Prostate gland (tissue), 2 donors: ENCODE results near the gene GPHB5. TPM values are rescaled to one million over a fixed set of nuclear protein-coding genes. Genes with fewer than 3 reads are reported as not detected.

Experiments used
- DNase-seq: peaks from one replicate; pipeline ENCODE4 v3.0.0-alpha.2; 2019; ENCODE audit warnings: low spot score
- H3K27ac ChIP-seq, 2 donors: fragments of 200-600 bp; sonication (generic); 2 replicates each; pipeline ENCODE4 v1.5.1; 2017 to 2019
- H3K27me3 ChIP-seq: fragments of 200-600 bp; sonication (generic); replicated peaks from 2 replicates; pipeline ENCODE4 v1.5.1; 2019; ENCODE audit not compliant: insufficient read depth
- H3K36me3 ChIP-seq, 2 donors: fragments of 200-600 bp; sonication (generic); 1 replicate in 1 of 2; 2 replicates in 1 of 2; pipeline versions ENCODE4 v1.5.1 to v1.8.1; 2017 to 2019
- H3K4me1 ChIP-seq: fragments of 200-600 bp; sonication (generic); replicated peaks from 2 replicates; pipeline ENCODE4 v1.5.1; 2019
- H3K4me3 ChIP-seq, 2 donors: fragments of 200-600 bp; sonication (generic); 2 replicates each; pipeline ENCODE4 v1.5.1; 2017 to 2019
- H3K9me3 ChIP-seq: fragments of 200-600 bp; sonication (generic); 2 replicates; pipeline ENCODE4 v1.5.1; 2017
- CTCF ChIP-seq, 4 experiments: fragments of 200-600 bp in 2 of 4; fragments of 450-650 bp in 2 of 4; sonication (generic) in 2 of 4; IDR thresholded peaks; 1 replicate in 3 of 4; 2 replicates in 1 of 4; pipeline ENCODE4 v1.5.1; 2016 to 2019; ENCODE audit warnings: antibody characterized with exemption in 4 of 4, mild to moderate bottlenecking in 2 of 4, moderate library complexity in 2 of 4
- POLR2A ChIP-seq: fragments of 450-650 bp; IDR thresholded peaks from one replicate; pipeline ENCODE4 v1.6.1; 2016; ENCODE audit warnings: antibody characterized with exemption, mild to moderate bottlenecking
- POLR2AphosphoS5 ChIP-seq: sonication (generic); formaldehyde crosslinking; IDR thresholded peaks from one replicate; pipeline ENCODE4 v1.6.1; 2017; ENCODE audit warnings: antibody characterized with exemption
- WGBS: methylation state at CpG from one replicate; pipeline ENCODE4 v1.1.5; 2018; 5-methylcytosine and 5-hydroxymethylcytosine counted together
- intact Hi-C: fragments of 100-400 bp; cut with DNase I; formaldehyde crosslinking; loops from one replicate; pipeline ENCODE4 v1.14.2; 2022
- total RNA-seq, 2 donors: library from RNA; depleted of rRNA; stranded (reverse); fragments of >200 nt; gene quantifications; one replicate each; pipeline ENCODE4 v1.1.0, GENCODE V29; 2016

GPHB5 gene
- total RNA-seq, 2 donors from 2014 or later, result not detected

- Histone ChIP-seq H3K9me3 (no peaks in the 10 kb centered on the region), H3K4me1 (no peaks in the 10 kb centered on the region), H3K27ac (no peak overlapping the region), H3K36me3 (no peaks in the 10 kb centered on the region), H3K27me3 (no peaks in the 10 kb centered on the region), H3K4me3 (no peak overlapping the region)
- DNase-seq, result no peak
- no peak for TF ChIP-seq POLR2A
- WGBS, result 47% methylated on average over 3 of the region's 3 CpGs
- intact Hi-C loops, result no loop called here
These were observed 27.1 kb upstream of the GPHB5 start for GRCh38 chr14:63345826-63346225.

GRCh38 chr14:63344336-63344735 lies 25.6 kb upstream of the GPHB5 start:
- H3K36me3 ChIP-seq, result no peaks in the 10 kb centered on the region
- no peak overlapping the region for H3K4me3 ChIP-seq
- H3K27me3 ChIP-seq, result no peaks in the 10 kb centered on the region
- H3K4me1 ChIP-seq, result no peaks in the 10 kb centered on the region
- intact Hi-C loops, result no loop called here
- H3K27ac ChIP-seq, result no peak overlapping the region
- DNase-seq, result no peak
- H3K9me3 ChIP-seq, result no peaks in the 10 kb centered on the region
- WGBS, result 74% methylated on average over 4 of the region's 4 CpGs
- TF ChIP-seq POLR2AphosphoS5 (no peak), CTCF (IDR thresholded peaks at IDR 0.05) (no peak), POLR2A (no peak)

- 100% methylated on average over 1 of the region's 1 CpG for WGBS
- TF ChIP-seq POLR2A, result no peak
- TF ChIP-seq CTCF (IDR thresholded peaks at IDR 0.05), result no peak
- TF ChIP-seq POLR2AphosphoS5, result no peak
- no peak overlapping the region for H3K27ac ChIP-seq
These were observed 25.1 kb upstream of the GPHB5 start for GRCh38 chr14:63343878-63344277.

GRCh38 chr14:63342371-63342770 lies 23.6 kb upstream of the GPHB5 start:
- Histone ChIP-seq H3K9me3 (no peaks in the 10 kb centered on the region), H3K4me1 (no peaks in the 10 kb centered on the region), H3K4me3 (no peak overlapping the region), H3K27ac (no peak overlapping the region), H3K36me3 (no peaks in the 10 kb centered on the region), H3K27me3 (no peaks in the 10 kb centered on the region)
- intact Hi-C loops, result no loop called here
- no peak for DNase-seq
- WGBS, result 45% methylated on average over 7 of the region's 7 CpGs
- TF ChIP-seq POLR2AphosphoS5 (no peak), POLR2A (no peak), CTCF (IDR thresholded peaks at IDR 0.05) (no peak)

More at GRCh38 chr14:63343878-63344277, 25.1 kb upstream of the GPHB5 start:
- intact Hi-C loops, result no loop called here
- H3K4me3 ChIP-seq, result no peak overlapping the region
- no peaks in the 10 kb centered on the region for H3K36me3 ChIP-seq
- H3K27me3 ChIP-seq, result no peaks in the 10 kb centered on the region
- no peak for DNase-seq
- H3K9me3 ChIP-seq, result no peaks in the 10 kb centered on the region
- no peaks in the 10 kb centered on the region for H3K4me1 ChIP-seq

- no peaks in the 10 kb centered on the region for H3K36me3 ChIP-seq
- H3K4me1 ChIP-seq, result no peaks in the 10 kb centered on the region
- intact Hi-C loops, result no loop called here
- H3K9me3 ChIP-seq, result no peaks in the 10 kb centered on the region
- TF ChIP-seq POLR2A (no peak), CTCF (IDR thresholded peaks at IDR 0.05) (no peak)
- H3K27ac ChIP-seq, result no peak overlapping the region
- WGBS, result 72% methylated on average over 6 of the region's 6 CpGs
- DNase-seq, result no peak
- H3K27me3 ChIP-seq, result no peaks in the 10 kb centered on the region
- H3K4me3 ChIP-seq, result no peak overlapping the region
These were observed 10.3 kb upstream of the GPHB5 start for GRCh38 chr14:63328787-63329737.
